ENCODE measurements around the gene RAD51AP2. TPM values are rescaled to one million over a fixed set of nuclear protein-coding genes. Genes with fewer than 3 reads are reported as not detected.

The RAD51AP2 gene
- total and polyA plus RNA-seq, 2 of the 13 experiments (the other 11 are each of a cell fraction or from before 2014, with no cell fraction given), result 0.11 to 0.12 TPM

DNA sequence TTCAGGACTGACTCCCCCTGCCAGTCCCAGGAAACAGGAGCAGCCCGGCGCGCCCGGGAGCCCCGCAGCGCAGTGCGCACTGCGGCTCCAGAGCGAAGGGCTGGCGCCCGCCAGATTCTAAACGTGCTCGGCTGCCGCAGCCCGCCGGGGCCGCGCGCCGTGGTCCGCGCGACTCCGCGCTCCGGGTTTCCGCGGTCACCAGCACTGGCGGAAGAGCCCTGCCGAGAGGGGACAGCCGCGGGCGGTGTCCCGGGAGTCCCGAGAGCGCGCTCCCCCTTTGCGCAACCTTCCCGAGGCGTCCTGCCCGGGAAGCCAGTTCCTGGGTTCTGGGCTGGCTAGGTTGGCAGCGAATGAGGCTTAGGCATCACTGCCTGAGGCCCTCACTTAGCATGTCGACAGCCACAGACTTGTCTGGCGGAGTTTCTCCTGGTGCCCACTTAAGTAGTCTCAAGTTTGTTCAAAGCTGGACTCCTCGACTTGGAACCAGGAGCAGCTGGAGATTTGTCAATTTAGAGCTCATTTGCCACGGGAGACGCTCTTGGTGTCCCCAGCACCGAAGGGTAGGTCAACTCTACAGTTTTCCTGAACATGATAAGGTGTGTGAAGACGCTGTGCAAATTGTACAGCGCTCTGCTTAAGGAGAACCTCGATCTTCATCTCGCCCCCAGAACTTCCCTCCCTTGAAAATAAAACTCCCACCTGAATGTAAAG is 20.8 kb upstream of the RAD51AP2 start (continued):
- TF ChIP-seq ZNF644 (CRISPR knock-in tag; IDR thresholded peaks at IDR 0.05; ENCODE audit: low read depth) (peak; percentile 33; the same call in 1 of the 2 replicates), DR1 (CRISPR knock-in tag; IDR thresholded peaks at IDR 0.05) (peak; percentile 66; the same call in 1 of the 2 replicates), FOXO1 (CRISPR knock-in tag; IDR thresholded peaks at IDR 0.05) (peak; percentile 81), EP300 (IDR thresholded peaks at IDR 0.05; ENCODE audit: low read depth in 2 of 2, low read length in 2 of 2) (0 out of 4 replicates have a peak, but pooled peaks of 1 of the 2 experiments have one; percentile 18), EP300 (CRISPR knock-in tag; IDR thresholded peaks at IDR 0.05; ENCODE audit: borderline replicate concordance) (peak; percentile 47; the same call in 1 of the 2 replicates), MIER2 (CRISPR knock-in tag; IDR thresholded peaks at IDR 0.05) (no peak), SPEN (CRISPR knock-in tag; IDR thresholded peaks at IDR 0.05; ENCODE audit: low read depth) (peak; percentile 95), MIER3 (CRISPR knock-in tag; IDR thresholded peaks at IDR 0.05; ENCODE audit: borderline replicate concordance) (peak; percentile 29; the same call in 1 of the 2 replicates), KAT2B (IDR thresholded peaks at IDR 0.05; ENCODE audit: borderline replicate concordance, low read depth, low read length) (no peak), SRSF1 (optimal IDR thresholded peaks at IDR 0.05; ENCODE audit: low read depth, low read length) (peak; percentile 93), ZNF274 (CRISPR knock-in tag; IDR thresholded peaks at IDR 0.05) (peak; percentile 90), ATF7-NPFF (CRISPR knock-in tag; IDR thresholded peaks at IDR 0.05; ENCODE audit: low read depth) (peak; percentile 97), THAP11 (CRISPR knock-in tag; IDR thresholded peaks at IDR 0.05) (peak; percentile 78), EEA1 (CRISPR knock-in tag; IDR thresholded peaks at IDR 0.05; ENCODE audit: borderline replicate concordance) (peak; percentile 86; the same call in 1 of the 2 replicates), ZNF180 (CRISPR knock-in tag; IDR thresholded peaks at IDR 0.05; ENCODE audit: borderline replicate concordance, low read depth) (peak; percentile 96), ZBTB8A (CRISPR knock-in tag; IDR thresholded peaks at IDR 0.05; ENCODE audit: borderline replicate concordance, low read depth) (peak; percentile 79; the same call in 1 of the 2 replicates), MED1 (CRISPR knock-in tag; IDR thresholded peaks at IDR 0.05) (peak; percentile 94), TRIM24 (CRISPR knock-in tag; IDR thresholded peaks at IDR 0.05) (no peak)
- TF ChIP-seq, protein P1, sequence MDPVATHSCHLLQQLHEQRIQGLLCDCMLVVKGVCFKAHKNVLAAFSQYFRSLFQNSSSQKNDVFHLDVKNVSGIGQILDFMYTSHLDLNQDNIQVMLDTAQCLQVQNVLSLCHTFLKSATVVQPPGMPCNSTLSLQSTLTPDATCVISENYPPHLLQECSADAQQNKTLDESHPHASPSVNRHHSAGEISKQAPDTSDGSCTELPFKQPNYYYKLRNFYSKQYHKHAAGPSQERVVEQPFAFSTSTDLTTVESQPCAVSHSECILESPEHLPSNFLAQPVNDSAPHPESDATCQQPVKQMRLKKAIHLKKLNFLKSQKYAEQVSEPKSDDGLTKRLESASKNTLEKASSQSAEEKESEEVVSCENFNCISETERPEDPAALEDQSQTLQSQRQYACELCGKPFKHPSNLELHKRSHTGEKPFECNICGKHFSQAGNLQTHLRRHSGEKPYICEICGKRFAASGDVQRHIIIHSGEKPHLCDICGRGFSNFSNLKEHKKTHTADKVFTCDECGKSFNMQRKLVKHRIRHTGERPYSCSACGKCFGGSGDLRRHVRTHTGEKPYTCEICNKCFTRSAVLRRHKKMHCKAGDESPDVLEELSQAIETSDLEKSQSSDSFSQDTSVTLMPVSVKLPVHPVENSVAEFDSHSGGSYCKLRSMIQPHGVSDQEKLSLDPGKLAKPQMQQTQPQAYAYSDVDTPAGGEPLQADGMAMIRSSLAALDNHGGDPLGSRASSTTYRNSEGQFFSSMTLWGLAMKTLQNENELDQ (CRISPR knock-in tag; IDR thresholded peaks at IDR 0.05; ENCODE audit: borderline replicate concordance), result peak; percentile 72; the same call in 1 of the 2 replicates
- TF ChIP-seq, protein P2, sequence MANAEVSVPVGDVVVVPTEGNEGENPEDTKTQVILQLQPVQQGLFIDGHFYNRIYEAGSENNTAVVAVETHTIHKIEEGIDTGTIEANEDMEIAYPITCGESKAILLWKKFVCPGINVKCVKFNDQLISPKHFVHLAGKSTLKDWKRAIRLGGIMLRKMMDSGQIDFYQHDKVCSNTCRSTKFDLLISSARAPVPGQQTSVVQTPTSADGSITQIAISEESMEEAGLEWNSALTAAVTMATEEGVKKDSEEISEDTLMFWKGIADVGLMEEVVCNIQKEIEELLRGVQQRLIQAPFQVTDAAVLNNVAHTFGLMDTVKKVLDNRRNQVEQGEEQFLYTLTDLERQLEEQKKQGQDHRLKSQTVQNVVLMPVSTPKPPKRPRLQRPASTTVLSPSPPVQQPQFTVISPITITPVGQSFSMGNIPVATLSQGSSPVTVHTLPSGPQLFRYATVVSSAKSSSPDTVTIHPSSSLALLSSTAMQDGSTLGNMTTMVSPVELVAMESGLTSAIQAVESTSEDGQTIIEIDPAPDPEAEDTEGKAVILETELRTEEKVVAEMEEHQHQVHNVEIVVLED (CRISPR knock-in tag; IDR thresholded peaks at IDR 0.05; ENCODE audit: borderline replicate concordance), result peak; percentile 76
- TF ChIP-seq, protein P3, sequence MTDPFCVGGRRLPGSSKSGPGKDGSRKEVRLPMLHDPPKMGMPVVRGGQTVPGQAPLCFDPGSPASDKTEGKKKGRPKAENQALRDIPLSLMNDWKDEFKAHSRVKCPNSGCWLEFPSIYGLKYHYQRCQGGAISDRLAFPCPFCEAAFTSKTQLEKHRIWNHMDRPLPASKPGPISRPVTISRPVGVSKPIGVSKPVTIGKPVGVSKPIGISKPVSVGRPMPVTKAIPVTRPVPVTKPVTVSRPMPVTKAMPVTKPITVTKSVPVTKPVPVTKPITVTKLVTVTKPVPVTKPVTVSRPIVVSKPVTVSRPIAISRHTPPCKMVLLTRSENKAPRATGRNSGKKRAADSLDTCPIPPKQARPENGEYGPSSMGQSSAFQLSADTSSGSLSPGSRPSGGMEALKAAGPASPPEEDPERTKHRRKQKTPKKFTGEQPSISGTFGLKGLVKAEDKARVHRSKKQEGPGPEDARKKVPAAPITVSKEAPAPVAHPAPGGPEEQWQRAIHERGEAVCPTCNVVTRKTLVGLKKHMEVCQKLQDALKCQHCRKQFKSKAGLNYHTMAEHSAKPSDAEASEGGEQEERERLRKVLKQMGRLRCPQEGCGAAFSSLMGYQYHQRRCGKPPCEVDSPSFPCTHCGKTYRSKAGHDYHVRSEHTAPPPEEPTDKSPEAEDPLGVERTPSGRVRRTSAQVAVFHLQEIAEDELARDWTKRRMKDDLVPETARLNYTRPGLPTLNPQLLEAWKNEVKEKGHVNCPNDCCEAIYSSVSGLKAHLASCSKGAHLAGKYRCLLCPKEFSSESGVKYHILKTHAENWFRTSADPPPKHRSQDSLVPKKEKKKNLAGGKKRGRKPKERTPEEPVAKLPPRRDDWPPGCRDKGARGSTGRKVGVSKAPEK (CRISPR knock-in tag; IDR thresholded peaks at IDR 0.05; ENCODE audit: borderline replicate concordance), result peak; percentile 59

Measured in HepG2 (cell line).